Measurements from ENCODE around the gene LRP1-AS.

The LRP1-AS gene

DNA sequence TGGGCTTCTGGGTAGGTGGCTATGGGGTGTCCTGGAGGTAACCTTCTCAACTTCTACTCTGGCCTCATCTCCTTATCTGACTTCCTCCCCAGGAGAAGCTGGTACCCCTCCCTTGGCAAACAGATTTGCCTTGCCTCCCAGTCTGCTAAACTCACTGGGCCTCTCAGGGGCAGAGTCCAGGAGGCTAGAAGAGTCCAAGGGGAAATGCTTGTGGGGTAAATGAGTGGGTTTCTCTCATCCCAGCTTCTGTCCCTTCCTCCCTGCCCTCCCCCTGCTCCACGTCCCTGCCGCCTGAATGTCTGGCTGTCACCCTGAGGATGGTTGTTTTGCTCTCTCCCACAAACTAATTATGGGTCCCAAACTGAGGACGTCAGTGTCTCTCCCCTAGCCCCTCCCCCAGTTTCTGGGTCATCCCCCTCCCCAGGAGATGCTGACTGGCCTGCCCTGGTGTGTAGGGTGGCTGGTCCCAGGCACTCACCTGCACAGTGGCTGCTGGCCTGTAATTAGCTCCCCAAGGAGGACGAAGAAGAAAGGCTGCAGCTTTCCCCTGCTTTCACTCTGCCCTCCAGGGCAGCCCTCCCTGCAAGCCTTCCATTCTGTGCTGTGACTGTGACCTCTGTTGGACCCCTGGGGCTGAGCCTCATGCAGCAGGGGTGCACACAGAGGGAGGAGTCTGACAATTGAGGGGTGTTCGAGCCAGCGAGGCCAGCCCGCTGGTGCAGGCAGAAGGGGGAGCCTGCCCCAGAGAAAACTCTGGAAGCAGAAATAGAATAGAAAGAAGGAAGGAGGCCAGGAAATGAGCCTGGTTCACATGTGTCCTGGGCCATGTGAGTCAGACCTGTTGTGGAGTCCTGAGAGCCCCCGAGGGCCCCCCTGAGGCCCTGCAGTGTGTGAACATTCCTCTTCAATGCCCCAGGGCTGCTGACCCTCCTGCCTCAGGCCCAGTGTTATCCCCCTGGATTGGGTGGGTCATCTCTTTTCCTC lies at the start of gene LRP1-AS:
Gene LRP1-AS (minus strand): TSS at position 659 of the 984 bp plus-strand sequence.
- DNase-seq, result no peak

DNA sequence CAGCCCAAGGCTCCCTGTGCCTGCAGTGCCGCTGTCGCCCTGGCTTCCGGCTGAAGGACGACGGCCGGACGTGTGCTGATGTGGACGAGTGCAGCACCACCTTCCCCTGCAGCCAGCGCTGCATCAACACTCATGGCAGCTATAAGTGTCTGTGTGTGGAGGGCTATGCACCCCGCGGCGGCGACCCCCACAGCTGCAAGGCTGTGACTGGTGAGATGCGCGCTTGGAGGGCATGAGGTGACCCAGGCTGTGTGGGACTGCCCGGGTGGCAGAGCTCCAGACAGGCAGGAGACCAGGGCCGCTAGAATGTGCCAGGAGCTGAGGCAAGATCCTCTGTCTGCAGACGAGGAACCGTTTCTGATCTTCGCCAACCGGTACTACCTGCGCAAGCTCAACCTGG lies 49.5 kb upstream of the LRP1-AS start:
- DNase-seq, result no peak

DNA sequence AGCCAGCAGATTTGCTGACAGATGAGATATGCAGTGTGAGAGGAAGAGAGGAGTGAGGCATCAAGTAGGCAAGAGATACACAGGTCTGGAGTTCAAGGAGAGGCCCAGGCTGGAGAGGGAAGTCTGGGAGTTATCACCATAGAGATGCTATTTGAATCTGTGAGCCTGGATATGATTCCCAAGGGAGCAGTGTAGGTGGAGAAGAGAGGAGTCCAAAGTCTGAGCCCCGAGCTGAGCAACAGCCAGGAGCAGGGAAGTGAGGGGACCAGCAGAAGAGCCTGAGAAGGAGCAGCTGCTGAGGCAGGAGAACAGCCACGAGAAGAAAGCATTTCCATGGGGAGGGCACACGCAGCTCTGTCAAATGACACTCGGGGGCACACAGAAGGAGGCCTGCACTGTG lies 49.0 kb upstream of the LRP1-AS start:
- no peak for DNase-seq

DNA sequence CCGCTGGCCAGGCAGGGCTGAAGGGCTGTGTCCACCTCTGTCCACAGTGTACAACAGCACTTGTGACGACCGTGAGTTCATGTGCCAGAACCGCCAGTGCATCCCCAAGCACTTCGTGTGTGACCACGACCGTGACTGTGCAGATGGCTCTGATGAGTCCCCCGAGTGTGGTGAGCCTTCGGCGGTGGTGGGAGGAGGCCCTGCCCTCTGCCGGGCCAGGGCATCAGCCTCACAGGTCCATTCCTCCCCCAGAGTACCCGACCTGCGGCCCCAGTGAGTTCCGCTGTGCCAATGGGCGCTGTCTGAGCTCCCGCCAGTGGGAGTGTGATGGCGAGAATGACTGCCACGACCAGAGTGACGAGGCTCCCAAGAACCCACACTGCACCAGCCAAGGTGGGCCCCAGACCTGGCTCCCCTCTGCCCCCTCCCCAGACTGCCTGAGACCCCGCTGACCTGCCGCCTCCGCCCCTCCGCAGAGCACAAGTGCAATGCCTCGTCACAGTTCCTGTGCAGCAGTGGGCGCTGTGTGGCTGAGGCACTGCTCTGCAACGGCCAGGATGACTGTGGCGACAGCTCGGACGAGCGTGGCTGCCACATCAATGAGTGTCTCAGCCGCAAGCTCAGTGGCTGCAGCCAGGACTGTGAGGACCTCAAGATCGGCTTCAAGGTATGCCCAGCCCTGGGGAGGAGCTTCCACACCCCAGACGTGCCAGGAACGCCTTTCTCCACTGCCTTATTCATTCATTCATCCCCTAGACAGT lies 48.4 kb upstream of the LRP1-AS start:
- DNase-seq, result no peak

DNA sequence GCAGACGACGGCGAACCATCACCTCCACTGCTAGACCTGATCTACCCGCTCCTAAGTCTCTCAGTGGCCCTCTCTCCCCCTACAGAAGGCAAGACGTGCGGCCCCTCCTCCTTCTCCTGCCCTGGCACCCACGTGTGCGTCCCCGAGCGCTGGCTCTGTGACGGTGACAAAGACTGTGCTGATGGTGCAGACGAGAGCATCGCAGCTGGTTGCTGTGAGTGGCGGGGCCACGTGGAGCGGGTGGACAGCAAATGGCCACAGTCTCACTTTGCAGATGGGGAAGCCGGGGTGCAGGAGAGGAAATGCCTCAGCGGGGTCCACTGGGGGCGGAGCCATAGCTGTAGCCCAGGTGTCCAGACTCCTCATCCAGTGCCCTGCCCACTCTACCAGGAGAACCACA lies 47.8 kb upstream of the LRP1-AS start:
- no peak for DNase-seq

DNA sequence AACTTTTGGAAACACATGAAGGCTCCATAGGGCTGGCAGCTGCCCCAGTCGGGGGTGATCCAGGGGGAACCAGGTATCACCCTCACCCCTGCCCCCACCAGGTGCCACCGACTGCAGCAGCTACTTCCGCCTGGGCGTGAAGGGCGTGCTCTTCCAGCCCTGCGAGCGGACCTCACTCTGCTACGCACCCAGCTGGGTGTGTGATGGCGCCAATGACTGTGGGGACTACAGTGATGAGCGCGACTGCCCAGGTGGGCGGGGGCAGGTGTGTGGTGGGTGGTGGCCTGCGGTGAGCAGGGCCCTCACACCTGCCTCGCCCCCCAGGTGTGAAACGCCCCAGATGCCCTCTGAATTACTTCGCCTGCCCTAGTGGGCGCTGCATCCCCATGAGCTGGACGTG lies 46.8 kb upstream of the LRP1-AS start:
- no peak for DNase-seq

DNA sequence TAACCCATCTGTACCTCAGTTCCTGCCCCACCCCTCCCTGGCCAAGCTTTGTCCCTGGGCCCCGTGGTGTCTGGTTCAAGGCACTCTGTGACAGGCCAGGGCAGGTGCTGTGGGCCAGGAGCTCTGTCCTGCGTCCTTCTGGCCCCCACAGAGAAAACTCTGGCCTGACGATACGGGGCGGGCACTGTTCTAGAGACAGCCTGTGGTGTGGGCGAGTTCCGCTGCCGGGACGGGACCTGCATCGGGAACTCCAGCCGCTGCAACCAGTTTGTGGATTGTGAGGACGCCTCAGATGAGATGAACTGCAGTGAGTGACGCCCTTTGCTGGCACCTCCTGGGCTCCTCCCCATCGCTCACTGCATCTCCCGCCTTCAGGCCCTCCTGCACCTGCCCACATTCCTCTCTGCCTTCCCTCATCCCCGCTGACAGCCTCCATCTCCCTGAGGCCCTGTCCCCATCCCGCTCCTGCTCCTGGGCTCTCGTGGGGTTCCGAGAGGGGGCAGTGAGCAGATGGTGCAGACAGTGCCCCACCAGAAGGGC lies 46.4 kb upstream of the LRP1-AS start:
- DNase-seq, result no peak

DNA sequence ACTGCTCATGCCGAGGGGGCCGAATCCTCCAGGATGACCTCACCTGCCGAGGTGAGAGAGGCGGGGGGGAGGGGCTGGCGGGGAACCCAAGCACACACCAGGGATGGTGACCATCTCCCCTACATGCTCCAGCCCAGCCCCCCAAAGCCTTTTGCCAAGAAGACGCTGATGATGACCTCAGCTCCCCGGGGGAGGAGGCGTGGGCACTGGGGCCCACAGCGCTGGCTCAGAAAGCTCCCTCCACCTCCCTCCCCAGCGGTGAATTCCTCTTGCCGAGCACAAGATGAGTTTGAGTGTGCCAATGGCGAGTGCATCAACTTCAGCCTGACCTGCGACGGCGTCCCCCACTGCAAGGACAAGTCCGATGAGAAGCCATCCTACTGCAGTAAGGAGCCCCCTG lies 45.5 kb upstream of the LRP1-AS start:
- DNase-seq, result no peak

DNA sequence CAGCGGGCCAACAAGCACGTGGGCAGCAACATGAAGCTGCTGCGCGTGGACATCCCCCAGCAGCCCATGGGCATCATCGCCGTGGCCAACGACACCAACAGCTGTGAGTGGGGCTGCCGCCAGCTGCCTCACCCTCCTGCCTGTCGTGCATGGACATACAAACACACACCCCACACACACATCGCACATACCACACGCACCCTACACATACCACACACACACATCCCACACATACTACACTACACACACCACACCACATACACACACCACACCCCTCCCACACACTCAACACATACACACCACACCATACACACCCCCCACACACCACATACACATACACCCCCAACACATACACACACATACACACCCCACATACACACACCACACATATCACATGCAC lies 44.0 kb upstream of the LRP1-AS start:
- DNase-seq, result no peak

DNA sequence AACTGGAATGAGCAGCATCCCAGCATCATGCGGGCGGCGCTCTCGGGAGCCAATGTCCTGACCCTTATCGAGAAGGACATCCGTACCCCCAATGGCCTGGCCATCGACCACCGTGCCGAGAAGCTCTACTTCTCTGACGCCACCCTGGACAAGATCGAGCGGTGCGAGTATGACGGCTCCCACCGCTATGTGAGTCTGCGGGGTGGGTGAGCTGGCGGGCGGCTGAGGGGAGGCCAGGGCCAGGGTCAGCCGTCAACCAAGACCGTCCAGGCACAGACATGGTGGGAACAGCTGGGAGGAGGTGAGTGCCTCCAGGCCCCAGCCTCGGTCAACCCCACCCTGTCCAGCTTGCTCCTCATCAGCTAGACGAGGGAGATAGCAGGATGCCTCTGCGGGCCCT lies 43.4 kb upstream of the LRP1-AS start:
- DNase-seq, result no peak

DNA sequence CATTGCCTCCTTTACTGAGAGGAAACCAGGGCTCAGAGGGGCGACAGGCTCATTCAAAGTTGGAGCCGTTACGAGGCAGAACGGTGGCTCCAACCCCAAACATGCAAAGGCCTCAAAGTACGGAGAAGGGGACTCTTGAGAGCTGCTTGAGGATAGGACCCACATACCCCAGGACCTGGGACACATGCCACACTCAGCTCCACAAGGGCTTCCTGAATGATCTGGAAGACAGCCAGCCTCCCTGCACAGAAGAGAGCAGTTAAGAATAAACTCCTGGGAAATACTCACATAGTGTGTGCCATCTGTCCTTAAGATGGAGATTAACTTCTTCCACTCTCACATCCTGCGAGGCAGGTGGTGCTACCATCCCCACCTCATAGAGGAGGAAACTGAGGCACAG lies 42.6 kb upstream of the LRP1-AS start:
- no peak for DNase-seq

DNA sequence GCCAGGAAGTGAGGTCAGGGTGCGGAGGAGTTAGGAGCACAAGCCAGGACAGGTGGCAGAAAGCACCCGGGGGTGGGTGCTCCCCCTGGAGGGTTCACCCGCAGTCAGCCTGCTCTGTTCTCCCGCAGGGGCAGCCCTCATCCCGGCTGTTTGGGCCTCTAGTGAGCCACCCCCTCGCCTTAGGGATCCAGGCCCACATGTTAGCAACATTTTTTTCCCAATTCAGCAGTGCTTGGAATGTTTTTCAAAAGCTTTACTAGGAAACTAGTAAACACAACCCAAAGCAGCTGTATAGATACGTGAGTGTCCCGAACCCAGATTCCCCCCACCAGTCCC lies 40.6 kb upstream of the LRP1-AS start:
- no peak for DNase-seq

DNA sequence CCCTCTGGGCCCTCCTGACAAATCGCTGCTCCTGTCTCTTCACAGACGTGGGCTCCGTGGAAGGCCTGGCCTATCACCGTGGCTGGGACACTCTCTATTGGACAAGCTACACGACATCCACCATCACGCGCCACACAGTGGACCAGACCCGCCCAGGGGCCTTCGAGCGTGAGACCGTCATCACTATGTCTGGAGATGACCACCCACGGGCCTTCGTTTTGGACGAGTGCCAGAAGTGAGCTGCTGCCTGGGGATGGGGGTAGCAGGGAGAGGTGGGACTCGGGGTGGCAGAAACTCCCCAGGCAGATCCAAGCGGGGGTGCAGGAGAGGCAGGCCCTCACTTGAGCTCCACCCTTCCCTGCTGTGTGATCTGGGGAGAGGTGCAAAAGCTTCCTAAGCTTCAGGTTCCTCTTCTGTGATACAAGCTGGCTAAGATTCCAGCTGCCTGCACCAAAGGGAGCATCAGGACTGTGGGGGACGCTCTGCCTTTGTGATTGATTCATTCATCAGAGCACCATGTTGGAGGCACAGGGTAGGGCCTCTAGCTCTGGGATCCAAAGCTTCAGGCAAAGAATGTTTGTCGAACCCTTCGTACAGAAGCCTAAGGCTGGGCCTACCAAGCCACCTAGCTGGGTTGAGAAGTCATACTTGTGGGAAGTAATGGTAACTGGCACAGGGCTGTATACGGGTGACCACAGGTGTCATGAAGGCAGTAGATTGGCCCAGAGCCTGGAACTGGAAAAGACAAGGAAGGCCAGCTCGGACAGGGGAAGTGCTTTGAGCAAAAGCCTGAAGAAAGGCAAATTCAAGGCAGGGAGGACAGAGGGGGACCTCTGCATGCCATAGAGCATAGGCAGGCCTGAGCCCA lies 40.0 kb upstream of the LRP1-AS start:
- no peak for DNase-seq

DNA sequence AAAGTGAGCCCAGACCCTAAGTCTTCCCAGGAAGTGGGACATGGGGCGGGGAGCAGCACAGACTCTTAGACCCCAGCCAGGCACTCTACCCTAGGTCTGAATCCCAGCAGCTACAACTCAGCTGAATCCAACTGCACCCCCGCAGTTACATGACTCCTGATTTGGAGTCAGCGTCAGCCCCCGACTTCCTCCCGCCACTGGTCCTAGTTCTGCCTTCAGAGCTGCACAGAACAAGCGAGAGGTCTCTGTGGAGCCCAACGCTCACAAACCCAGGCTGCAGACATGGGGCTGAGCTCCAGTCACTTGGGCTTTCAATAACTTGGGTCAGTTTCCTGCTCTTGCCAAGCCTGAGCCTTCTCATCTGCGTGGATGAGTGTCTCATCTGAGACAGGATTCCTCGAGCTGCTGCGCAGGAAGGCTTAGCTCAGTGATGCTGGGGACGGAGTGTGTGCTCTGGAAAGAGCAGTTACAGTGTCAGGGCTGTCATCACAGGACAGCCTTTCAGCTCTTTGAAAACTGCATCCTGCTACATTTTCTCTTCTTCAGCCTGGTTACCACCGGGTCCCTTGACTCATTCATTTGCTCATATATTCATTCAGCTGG lies 38.6 kb upstream of the LRP1-AS start:
- DNase-seq, result no peak

DNA sequence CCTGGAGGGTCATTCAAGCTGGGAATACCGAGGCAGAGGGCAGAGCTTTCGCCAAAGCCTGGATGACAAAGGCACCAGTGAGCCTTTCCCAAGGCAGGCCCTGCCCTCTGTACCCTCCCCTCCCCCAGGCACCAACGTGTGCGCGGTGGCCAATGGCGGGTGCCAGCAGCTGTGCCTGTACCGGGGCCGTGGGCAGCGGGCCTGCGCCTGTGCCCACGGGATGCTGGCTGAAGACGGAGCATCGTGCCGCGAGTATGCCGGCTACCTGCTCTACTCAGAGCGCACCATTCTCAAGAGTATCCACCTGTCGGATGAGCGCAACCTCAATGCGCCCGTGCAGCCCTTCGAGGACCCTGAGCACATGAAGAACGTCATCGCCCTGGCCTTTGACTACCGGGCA lies 38.0 kb upstream of the LRP1-AS start:
- DNase-seq, result no peak

DNA sequence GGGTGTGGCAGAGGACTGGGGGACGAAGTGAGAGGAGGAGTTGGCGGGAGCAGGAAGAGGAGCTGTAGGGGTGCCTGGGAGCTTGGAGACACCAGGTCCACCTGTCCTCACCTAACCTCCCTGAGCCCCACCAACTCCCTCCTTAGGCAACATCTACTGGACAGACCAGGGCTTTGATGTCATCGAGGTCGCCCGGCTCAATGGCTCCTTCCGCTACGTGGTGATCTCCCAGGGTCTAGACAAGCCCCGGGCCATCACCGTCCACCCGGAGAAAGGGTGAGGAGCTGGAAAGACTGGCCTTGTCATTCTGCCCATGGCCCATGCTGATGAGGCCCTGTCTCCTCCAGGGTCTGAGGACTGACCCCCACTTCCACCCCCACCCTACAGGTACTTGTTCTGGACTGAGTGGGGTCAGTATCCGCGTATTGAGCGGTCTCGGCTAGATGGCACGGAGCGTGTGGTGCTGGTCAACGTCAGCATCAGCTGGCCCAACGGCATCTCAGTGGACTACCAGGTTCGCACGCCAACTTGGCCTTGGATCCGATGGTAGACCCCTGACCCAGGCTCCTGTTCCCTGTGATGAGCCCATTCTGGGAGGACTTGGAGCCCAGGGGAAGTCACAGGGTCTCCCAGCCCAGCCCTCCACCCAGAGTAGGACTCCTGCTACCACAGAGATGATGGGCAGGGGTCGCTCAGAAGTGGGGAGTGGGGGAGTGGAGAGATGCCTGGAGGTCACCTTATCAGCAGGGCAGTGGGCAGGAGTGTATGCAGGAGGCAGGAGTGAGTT lies 36.7 kb upstream of the LRP1-AS start:
- no peak for DNase-seq

DNA sequence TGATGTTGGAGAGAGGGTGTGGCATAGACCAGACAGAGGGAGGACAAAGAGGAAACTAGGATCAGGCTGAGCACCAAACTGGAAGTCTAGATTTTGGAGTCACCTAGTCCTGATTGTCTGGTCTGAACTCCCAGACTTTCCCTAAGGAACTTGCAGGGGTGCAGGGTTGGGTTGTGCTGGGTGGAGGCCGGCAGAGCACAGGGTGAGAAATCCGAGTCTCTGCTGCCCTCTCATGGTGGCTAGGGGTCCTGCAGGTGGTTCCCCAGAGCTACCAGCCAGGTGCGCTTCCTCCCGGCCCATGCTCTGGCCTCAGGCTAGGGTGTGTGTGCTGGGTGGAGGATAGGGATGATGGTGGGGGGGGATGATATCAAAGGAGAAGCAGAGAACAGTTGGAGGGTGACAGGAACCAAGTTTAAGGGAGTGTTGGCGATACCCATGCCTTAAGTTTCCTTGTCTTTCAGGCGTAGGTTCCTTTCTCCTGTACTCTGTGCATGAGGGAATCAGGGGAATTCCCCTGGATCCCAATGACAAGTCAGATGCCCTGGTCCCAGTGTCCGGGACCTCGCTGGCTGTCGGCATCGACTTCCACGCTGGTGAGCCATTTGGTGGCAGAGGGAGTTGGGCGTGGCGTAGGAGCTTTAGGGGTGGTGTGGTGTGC lies 35.6 kb upstream of the LRP1-AS start:
- no peak for DNase-seq

DNA sequence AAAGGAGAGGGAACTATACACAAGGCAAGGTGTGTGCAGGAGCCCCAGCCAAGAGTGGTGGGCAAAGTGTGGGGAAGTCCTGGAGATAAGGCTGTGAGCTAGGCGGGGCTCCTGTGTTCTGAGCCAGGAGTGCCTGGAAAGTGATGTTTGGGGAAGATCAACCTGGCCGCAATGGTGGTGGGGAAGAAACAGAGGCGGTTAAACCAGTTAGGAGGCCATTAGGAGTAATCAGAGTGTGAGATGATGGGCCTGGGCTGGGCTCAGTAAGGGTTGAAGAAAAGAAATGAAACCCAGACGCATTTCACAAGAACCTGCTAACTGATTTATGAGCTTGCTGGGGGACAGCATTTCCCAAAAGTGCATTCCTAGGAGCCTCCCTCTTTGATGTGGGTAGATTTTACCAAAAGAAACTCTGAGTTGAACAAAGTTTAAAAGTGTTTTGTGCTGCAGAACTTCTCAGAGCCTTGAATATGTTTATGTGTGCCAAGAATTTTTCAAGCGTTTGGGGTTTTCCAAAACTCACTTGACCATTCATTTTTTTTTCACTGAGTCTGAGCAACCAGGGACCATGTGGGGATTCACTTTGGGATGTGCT lies 34.2 kb upstream of the LRP1-AS start:
- no peak for DNase-seq

DNA sequence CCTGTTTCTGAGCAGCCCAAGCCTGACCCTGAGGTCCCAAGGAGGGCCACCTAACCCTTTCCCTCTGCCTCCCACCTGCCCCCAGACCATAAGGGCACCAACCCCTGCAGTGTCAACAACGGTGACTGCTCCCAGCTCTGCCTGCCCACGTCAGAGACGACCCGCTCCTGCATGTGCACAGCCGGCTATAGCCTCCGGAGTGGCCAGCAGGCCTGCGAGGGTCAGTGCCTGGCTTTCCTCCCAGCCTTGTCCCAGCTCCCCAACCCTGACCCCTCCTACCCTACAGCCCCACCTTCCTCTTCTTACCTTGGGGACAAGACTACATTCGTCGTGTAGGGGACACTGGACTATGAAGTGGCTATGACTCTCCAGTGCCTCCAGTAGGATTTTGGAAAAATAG lies 33.7 kb upstream of the LRP1-AS start:
- DNase-seq, result no peak

DNA sequence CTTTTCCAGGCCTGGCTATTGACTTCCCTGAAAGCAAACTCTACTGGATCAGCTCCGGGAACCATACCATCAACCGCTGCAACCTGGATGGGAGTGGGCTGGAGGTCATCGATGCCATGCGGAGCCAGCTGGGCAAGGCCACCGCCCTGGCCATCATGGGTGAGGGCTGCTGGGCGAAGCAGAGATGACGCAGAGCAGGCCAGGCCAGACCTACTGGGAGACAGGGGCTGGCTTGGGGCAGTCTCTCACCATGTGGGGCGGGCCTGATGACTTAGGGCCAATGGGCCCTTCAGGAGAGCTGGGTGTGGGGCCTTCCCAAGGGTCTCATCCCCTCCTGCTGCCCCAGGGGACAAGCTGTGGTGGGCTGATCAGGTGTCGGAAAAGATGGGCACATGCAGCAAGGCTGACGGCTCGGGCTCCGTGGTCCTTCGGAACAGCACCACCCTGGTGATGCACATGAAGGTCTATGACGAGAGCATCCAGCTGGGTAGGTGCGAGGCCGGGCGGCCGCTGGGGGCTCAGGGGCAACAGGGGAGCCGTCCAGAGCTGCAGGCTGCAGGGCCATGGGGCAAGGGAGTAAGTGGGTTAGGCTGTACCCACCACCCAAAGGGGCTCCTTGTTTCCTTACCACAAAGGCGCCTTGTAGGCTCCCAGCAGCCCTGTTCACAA lies 33.0 kb upstream of the LRP1-AS start:
- no peak for DNase-seq

Data from GOT3 (cell line).